NCI-H146 treated with DMSO at 0.1 percent for 48 hours (cell line): ENCODE data around the gene NOD1.

Experiments
- DNase-seq: peaks from one replicate; lab custom pipeline; 2025; ENCODE audit not compliant: unreplicated experiment; lab: John Stamatoyannopoulos, UW

The NOD1 gene

GRCh38 chr7:30450983-30451497 lies 27.5 kb downstream of the NOD1 start:
- DNase-seq: no peak

GRCh38 chr7:30450240-30450982 lies 28.2 kb downstream of the NOD1 start:
- DNase-seq: no peak

- no peak for DNase-seq
Observed at GRCh38 chr7:30448461-30449189, 30.0 kb downstream of the NOD1 start.

- DNase-seq: no peak
Observed at GRCh38 chr7:30447466-30447865, 31.1 kb downstream of the NOD1 start.

- no peak for DNase-seq
Observed at GRCh38 chr7:30446266-30446665, 32.3 kb downstream of the NOD1 start.

GRCh38 chr7:30445770-30446169 lies 32.8 kb downstream of the NOD1 start:
- DNase-seq: no peak

- no peak for DNase-seq
Observed at GRCh38 chr7:30437823-30438574, 40.6 kb downstream of the NOD1 start.

- DNase-seq: no peak
Observed at GRCh38 chr7:30436518-30436917, 42.1 kb downstream of the NOD1 start.

GRCh38 chr7:30436046-30436445 lies 42.5 kb downstream of the NOD1 start:
- no peak for DNase-seq

- no peak for DNase-seq
Observed at GRCh38 chr7:30434140-30434799, 44.3 kb downstream of the NOD1 start.

GRCh38 chr7:30433506-30433905 lies 45.1 kb downstream of the NOD1 start:
- DNase-seq: no peak

- DNase-seq: no peak
Observed at GRCh38 chr7:30433082-30433481, 45.5 kb downstream of the NOD1 start.

GRCh38 chr7:30430777-30431176 lies 47.8 kb downstream of the NOD1 start:
- DNase-seq: no peak

- DNase-seq: no peak
Observed at GRCh38 chr7:30430276-30430675, 48.3 kb downstream of the NOD1 start.

- DNase-seq: no peak
Observed at GRCh38 chr7:30429156-30429530, 49.4 kb downstream of the NOD1 start.

- DNase-seq: no peak
Observed at GRCh38 chr7:30428246-30429155, 50.1 kb downstream of the NOD1 start.

- DNase-seq: no peak
Observed at GRCh38 chr7:30427296-30428070, 51.1 kb downstream of the NOD1 start.

GRCh38 chr7:30424506-30424905 lies 54.1 kb downstream of the NOD1 start:
- no peak for DNase-seq

- no peak for DNase-seq
Observed at GRCh38 chr7:30423788-30424505, 54.6 kb downstream of the NOD1 start.
